AG09309 (cell line): ENCODE data around the gene TPRN.

ENCODE experiments used
- DNase-seq: peaks from one replicate; pipeline ENCODE4 v3.0.0-alpha.2; 2010; ENCODE audit warnings: low read depth
- H3K4me3 ChIP-seq: 2 replicates; pipeline ENCODE4 v1.5.1; 2011; ENCODE audit warnings: mild to moderate bottlenecking, low read depth, low read length, moderate library complexity; ENCODE audit not compliant: control insufficient read depth
- TF ChIP-seq, protein P1 (sequence below): IDR thresholded peaks from 2 replicates; pipeline ENCODE4 v1.5.1; 2011; ENCODE audit warnings: mild to moderate bottlenecking, low read depth, low read length, inconsistent platforms; ENCODE audit not compliant: insufficient read depth, control insufficient read depth; ENCODE audit errors: missing control alignments

Gene TPRN

DNA sequence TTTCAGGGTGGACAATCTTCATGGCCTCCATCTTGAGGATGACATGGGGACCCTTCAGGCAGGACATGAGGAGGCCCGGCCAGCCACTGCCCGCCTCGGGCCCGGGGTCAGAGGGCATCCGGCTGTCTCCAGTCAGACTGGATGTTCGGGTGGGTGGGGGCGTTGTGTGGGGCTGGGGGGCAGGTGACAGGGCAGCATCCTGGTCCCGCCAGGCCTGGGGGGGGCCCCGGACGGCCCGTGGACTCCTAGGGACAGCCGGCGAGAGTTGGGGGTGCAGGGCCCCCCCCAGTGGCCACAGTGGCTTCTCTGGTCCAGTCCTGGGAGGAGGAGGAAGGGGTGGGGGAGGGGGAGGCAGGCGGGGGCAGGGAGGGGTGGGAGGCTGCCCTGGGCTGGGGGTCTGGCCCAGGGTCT lies 20.6 kb upstream of the TPRN start:
- no peak overlapping the region for H3K4me3 ChIP-seq
- no peak for DNase-seq
- TF ChIP-seq, protein P1, sequence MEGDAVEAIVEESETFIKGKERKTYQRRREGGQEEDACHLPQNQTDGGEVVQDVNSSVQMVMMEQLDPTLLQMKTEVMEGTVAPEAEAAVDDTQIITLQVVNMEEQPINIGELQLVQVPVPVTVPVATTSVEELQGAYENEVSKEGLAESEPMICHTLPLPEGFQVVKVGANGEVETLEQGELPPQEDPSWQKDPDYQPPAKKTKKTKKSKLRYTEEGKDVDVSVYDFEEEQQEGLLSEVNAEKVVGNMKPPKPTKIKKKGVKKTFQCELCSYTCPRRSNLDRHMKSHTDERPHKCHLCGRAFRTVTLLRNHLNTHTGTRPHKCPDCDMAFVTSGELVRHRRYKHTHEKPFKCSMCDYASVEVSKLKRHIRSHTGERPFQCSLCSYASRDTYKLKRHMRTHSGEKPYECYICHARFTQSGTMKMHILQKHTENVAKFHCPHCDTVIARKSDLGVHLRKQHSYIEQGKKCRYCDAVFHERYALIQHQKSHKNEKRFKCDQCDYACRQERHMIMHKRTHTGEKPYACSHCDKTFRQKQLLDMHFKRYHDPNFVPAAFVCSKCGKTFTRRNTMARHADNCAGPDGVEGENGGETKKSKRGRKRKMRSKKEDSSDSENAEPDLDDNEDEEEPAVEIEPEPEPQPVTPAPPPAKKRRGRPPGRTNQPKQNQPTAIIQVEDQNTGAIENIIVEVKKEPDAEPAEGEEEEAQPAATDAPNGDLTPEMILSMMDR, result no peak

DNA sequence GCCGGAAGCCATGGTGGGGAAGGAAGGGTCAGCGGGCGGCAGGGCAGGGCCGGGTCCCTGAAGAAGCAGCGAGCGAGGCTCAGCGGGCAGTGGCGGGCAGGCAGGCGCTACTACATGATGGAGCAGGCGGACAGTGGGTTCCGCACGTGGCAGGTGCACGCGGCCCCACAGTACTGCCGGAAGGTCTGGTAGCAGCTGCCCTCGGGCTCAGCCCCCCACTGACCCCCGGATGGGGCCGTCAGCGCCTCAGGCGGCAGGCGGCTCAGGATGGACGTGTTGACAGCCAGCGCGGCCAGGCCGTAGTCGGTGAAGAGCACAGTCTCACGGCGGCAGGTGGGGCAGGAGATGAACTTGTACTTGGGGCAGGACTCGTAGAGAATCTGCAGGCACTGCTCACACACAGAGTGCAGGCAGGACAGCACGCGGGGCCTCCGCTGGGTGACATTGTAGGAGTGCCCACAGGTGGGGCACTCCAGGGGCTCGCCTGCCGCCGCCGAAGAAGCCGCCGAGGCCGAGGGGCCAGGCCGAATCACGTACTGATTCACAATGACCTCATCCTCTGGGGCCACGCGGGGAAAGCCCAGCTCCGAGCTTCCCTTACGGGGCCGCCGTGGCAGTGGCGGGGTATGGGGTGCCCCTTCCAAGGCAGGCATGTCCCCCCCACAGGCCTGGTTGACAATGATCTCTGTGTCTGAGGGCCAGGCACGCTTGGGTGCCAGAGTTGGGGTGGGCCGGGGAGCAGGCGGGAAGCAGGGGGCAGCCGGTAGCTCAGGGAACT lies 20.0 kb upstream of the TPRN start:
- TF ChIP-seq, protein P1, result no peak
- H3K4me3 ChIP-seq, result no peak overlapping the region
- DNase-seq, result no peak

DNA sequence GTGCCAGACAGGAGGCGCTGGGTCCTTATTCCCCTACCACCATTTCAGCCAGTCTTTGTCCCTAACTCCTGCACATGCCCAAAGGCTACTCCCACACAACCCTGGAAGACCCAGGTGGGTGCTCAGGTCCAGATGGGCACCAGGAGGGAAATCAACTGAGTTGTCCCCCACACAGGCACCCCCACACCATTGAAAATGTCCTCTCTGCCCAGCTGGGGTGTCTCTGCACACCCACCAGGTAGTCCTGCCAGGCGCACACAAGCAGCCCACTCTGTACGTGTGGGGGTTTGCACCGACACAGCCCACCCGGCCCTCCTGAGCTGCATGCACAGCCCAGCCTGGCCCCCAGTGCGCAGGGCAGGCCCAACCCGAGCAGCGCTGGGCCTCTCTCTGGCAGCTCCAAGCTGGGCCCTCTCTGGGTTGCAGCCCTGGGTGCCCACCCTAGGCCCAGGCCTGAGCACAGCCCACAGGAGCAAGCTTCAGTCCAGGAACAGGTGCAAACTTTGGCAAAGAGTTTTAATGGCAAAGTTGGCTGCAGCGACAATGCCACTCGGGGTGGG lies 19.3 kb upstream of the TPRN start:
- H3K4me3 ChIP-seq, result no peak overlapping the region
- DNase-seq, result no peak
- TF ChIP-seq, protein P1, result no peak

DNA sequence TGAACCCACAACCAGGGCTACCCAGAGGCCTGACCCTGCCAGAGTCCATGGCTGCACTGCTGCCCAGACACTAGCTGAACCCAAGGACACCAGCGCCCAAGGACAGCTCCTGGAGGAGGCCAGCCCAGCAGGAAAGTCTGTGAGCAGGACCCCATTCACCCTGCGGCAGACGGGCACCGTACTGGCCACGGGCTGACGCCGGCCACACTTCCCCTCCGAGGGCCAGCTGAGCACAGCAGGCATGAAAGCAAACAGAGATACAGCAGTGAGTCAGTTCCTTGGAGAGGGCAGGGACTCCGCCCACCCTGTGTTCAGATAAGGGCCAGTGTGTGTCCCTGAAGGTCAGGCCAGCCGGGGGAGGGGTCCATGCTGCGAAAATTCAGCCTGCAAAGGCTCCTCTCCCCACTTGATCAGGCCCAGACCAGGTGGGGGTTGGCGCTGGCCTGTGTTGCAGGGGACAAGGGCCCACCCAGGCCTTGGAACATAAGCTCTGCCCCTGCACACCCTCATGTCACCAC lies 18.3 kb upstream of the TPRN start:
- DNase-seq, result no peak
- TF ChIP-seq, protein P1, result no peak
- H3K4me3 ChIP-seq, result no peak overlapping the region

DNA sequence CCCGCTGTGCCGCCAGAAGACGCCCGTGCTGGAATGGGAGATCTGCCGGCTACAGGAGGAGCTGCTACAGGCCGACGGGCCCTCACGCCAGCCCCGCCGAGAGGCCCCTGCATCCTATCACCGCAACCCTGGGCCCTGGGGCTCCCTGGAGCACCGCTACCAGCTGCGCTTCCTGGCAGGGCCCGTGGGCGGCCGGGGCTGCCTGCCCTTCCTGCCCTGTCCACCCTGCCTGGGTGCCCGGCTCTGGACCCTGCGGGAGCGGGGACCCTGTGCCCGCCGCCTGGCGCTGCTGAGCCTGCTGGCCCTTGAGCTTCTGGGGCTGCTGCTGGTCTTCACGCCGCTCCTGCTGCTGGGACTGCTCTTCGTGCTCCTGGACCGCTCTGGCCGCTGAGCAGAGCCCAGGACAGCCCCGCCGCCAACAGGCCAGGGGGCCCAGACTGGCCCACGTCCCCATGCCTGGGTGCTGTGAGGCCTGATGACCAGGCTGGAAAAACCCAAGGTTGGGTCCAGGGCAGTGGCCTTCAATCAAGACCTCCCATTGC lies 17.7 kb upstream of the TPRN start:
- TF ChIP-seq, protein P1, result no peak
- no peak for DNase-seq
- no peak overlapping the region for H3K4me3 ChIP-seq

DNA sequence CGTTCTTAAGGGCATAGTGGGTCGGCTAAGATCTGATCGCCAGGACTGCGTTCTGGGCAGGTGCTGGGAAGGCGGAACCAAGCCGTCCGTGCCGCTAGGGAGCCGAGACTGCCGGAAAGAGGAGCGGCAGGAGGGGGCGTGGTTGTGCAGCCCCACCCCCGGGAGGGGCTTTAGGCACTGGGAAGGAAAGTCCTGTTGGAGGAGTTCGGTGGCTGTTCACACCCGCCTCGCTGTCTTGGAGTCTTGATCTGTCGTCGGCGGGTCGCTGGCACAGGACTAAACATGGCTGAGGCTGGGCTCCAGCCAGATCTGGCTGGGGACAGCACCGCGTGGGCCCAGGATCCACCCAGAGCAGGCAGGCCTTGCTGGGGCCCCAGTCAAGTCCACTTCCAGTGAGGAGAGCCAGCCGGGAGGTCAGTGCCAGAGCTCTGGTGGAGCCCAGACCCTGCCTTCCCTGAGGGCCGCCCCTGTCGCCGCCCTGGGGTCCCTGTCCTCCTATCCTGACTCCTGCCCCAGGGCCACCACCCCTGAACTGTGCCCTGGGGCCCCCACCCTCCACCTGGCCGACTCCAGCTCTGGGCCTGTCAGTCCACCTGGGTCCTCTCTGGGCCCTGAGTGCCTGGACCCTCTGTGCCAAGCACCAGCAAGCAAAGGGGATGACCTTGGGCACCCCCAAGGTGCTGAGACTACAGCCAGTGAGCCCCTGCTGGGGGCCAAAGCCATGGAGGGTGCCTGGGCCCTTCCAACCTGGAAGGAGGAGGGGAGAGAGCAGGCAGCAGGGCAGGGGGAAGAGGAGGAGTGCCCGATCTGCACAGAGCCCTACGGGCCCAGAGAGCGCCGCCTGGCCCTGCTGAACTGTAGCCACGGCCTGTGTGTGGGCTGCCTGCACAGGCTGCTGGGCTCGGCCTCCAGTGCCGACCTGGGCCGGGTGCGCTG lies 17.0 kb upstream of the TPRN start:
- no peak overlapping the region for H3K4me3 ChIP-seq
- TF ChIP-seq, protein P1, result no peak
- DNase-seq, result no peak
